Suppressor macrophage treated with lipopolysaccharide for 1 hour (primary cell): ENCODE results near the gene ILDR2.

ENCODE experiments used
- DNase-seq, 3 donors: peaks; one replicate each; pipeline ENCODE4 v3.0.0-alpha.2; 2020 to 2022

Gene ILDR2

GRCh38 chr1:166975361-166976129 lies at the start of gene ILDR2:
ILDR2 (minus strand) TSS chr1:166975540; CDS start chr1:166975268, 272 bp downstream.
- DNase-seq: peak; percentile 61 to 79 (median 64)

GRCh38 chr1:167022384-167022783 lies 47.0 kb upstream of the ILDR2 start:
- DNase-seq: no peak

- peak; percentile 12 to 35 (median 24) for DNase-seq
Measured at GRCh38 chr1:167016100-167016750, 40.9 kb upstream of the ILDR2 start.

- no peak for DNase-seq
Measured at GRCh38 chr1:167013108-167013929, 38.0 kb upstream of the ILDR2 start.

- DNase-seq: no peak
Measured at GRCh38 chr1:167012570-167012969, 37.2 kb upstream of the ILDR2 start.

- DNase-seq: no peak
Measured at GRCh38 chr1:167011560-167012191, 36.3 kb upstream of the ILDR2 start.

GRCh38 chr1:167003711-167004110 lies 28.4 kb upstream of the ILDR2 start:
- DNase-seq: no peak

GRCh38 chr1:167002354-167002753 lies 27.0 kb upstream of the ILDR2 start:
- DNase-seq: no peak

- DNase-seq: no peak
Measured at GRCh38 chr1:167000546-167000945, 25.2 kb upstream of the ILDR2 start.

- no peak for DNase-seq
Measured at GRCh38 chr1:166999500-167000055, 24.2 kb upstream of the ILDR2 start.

GRCh38 chr1:166999075-166999474 lies 23.7 kb upstream of the ILDR2 start:
- no peak for DNase-seq

- no peak for DNase-seq
Measured at GRCh38 chr1:166988974-166989515, 13.7 kb upstream of the ILDR2 start, which contains the start of gene MAEL. MAEL (plus strand) TSS chr1:166989280; CDS start chr1:166989353, 73 bp downstream.

GRCh38 chr1:166981589-166981988 lies 6.2 kb upstream of the ILDR2 start:
- no peak for DNase-seq

GRCh38 chr1:166980818-166981217 lies 5.5 kb upstream of the ILDR2 start:
- DNase-seq: no peak

- DNase-seq: no peak
Measured at GRCh38 chr1:166980383-166980782, 5.0 kb upstream of the ILDR2 start.

GRCh38 chr1:166978821-166979220 lies 3.5 kb upstream of the ILDR2 start:
- no peak for DNase-seq

- DNase-seq: no peak
Measured at GRCh38 chr1:166977951-166978350, 2.6 kb upstream of the ILDR2 start.

GRCh38 chr1:166974647-166975345 lies 544 bp downstream of the ILDR2 start:
- DNase-seq: peak in 1 of 3 donors; percentile 10

GRCh38 chr1:166972826-166973225 lies 2.5 kb downstream of the ILDR2 start:
- no peak for DNase-seq

GRCh38 chr1:166972193-166972592 lies 3.1 kb downstream of the ILDR2 start:
- DNase-seq: no peak

- no peak for DNase-seq
Measured at GRCh38 chr1:166971252-166971651, 4.1 kb downstream of the ILDR2 start.
